Fibroblast of pulmonary artery (primary cell): ENCODE data around the gene TPSB2.

Source experiments
- DNase-seq: peaks from one replicate; pipeline ENCODE4 v3.0.0-alpha.2; 2010; ENCODE audit warnings: low read depth
- H3K4me3 ChIP-seq: replicated peaks from 2 replicates; pipeline ENCODE4 v1.5.1; 2011; ENCODE audit warnings: low read depth, mild to moderate bottlenecking, control low read depth, low read length, moderate library complexity
- TF ChIP-seq, protein P1 (sequence below): IDR thresholded peaks from 2 replicates; pipeline ENCODE4 v1.5.1; 2011; ENCODE audit warnings: mild to moderate bottlenecking, control low read depth, low read length, inconsistent platforms; ENCODE audit errors: missing control alignments

TPSB2 gene

DNA sequence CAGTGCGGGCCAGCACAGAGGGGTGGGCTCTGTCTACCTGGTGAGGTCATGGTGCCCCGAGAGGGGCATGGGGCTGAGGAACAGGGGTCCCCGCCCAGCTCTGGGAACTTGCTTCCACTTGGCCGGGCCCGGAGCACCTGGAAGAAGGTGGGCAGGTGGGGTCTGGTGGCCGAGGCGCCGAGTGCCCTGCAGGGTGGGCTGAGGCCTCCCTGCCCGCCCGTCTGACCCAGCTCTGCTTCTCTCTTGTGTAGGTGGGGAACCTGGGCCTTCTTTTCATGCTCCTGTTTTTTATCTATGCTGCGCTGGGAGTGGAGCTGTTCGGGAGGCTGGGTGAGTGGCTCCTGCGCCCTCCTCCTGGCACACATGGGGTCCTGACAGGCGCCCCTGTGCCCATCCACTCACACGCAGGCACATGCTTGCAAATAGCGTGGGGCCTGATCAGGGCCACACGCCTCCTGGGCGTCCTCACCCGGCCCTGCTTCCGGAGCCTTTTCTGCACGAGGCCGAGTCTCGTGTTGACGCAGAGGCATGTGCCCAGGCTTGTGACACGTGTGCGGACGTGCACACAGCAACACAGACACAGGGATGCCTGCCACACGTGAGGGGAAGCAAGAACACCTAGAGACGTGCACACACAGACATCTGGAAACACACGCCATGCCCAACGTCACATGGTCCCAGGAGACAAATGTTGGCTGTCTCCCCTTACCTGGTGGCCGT, 13.1 kb downstream of the TPSB2 start:
- TF ChIP-seq, protein P1, sequence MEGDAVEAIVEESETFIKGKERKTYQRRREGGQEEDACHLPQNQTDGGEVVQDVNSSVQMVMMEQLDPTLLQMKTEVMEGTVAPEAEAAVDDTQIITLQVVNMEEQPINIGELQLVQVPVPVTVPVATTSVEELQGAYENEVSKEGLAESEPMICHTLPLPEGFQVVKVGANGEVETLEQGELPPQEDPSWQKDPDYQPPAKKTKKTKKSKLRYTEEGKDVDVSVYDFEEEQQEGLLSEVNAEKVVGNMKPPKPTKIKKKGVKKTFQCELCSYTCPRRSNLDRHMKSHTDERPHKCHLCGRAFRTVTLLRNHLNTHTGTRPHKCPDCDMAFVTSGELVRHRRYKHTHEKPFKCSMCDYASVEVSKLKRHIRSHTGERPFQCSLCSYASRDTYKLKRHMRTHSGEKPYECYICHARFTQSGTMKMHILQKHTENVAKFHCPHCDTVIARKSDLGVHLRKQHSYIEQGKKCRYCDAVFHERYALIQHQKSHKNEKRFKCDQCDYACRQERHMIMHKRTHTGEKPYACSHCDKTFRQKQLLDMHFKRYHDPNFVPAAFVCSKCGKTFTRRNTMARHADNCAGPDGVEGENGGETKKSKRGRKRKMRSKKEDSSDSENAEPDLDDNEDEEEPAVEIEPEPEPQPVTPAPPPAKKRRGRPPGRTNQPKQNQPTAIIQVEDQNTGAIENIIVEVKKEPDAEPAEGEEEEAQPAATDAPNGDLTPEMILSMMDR, result no peak
- no peak for DNase-seq
- H3K4me3 ChIP-seq, result no peak overlapping the region

DNA sequence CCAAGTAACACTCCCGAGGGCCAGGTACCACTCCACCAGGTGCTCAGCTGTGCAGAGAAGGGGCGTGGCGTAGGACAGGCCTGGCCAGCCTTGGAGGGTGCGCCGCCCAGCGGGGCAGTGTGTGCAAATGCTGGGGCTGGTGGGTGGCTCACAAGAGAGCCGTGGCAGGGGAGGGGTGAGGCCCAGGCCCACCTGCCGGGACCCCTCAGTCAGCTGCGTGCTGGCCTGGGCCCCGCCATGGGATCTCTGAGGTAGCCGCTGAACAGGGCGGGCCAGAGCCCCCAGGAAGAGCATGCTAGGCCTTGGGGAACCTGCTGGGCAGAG, 13.7 kb downstream of the TPSB2 start:
- H3K4me3 ChIP-seq, result no peak overlapping the region
- TF ChIP-seq, protein P1, result no peak
- DNase-seq, result no peak

DNA sequence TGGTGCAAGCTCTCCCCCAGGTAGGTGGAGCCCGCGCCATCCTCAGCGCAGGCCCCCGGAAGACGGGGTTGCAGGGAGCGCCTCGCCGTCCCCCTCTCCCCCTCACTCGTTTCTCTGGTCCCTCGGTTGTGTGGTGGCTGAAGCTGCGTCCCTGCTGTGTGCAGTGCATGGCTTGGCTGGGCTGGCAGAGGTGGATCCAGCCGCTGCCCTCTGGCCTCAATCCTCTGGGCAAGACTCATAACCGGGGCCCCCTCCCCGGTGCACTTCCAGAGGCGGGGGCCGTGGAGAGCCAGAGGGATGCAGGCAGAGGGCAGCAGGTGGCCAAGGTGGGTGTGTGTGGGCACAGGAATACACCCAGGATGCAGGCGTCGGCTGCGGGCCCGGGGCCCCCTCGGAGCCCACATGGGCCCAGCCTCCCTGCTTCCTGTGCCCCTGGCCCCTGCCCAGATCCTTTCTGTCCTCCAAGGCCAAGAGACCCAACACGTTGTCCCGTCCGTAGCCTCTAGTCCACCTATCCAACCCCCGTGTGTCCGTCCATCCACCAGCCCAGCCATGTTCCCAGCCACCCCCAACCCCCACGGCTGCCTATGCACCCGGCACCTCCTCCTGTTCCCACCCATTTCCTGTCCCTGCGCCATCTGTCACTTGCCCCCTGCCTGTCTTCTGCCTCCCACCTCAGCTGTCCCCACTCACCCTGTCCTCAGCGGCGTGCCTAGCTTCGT, 14.2 kb downstream of the TPSB2 start:
- TF ChIP-seq, protein P1, result no peak
- no peak for DNase-seq
- no peak overlapping the region for H3K4me3 ChIP-seq

DNA sequence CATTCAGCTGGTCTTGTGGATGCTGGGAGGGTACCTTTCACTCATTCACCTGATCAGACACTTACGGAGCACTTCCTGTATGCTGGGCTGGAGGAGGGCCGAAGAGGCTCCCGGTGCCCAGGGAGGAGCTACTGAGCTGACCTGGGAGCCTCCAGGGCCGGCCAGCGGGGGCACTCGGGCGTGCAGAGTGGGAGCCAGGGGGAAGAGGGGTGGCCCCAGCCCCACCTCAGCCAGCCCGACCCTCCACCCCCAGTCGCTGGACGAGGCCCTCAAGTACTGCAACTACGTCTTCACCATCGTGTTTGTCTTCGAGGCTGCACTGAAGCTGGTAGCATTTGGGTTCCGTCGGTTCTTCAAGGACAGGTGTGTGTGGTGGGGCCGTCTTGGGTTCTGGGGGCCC, 15.3 kb downstream of the TPSB2 start:
- no peak for DNase-seq
- TF ChIP-seq, protein P1, result no peak
- no peak overlapping the region for H3K4me3 ChIP-seq

DNA sequence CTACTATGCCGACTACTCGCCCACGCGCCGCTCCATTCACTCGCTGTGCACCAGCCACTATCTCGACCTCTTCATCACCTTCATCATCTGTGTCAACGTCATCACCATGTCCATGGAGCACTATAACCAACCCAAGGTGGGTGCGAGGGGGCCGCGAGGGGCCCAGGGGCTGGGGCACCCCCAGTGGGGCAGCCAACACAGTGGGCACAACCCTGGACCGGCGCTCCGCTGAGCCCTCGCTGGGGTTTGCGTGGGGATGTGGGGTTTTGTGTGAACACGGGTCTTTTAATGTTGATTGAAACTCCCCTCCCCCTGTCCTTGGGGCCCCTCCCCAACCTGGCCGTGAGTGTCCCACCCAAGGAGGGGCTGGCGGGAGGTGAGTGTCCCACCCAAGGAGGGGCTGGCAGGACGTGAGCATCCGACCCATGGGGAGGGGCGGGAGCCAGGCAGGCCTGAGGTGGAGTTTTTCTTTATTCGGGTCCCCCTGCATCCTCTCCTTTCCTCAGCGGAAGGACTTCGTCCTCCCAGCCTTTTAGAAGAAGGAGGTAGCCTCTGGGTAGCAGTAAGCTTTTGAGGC, 16.1 kb downstream of the TPSB2 start:
- TF ChIP-seq, protein P1, result no peak
- no peak overlapping the region for H3K4me3 ChIP-seq
- no peak for DNase-seq

DNA sequence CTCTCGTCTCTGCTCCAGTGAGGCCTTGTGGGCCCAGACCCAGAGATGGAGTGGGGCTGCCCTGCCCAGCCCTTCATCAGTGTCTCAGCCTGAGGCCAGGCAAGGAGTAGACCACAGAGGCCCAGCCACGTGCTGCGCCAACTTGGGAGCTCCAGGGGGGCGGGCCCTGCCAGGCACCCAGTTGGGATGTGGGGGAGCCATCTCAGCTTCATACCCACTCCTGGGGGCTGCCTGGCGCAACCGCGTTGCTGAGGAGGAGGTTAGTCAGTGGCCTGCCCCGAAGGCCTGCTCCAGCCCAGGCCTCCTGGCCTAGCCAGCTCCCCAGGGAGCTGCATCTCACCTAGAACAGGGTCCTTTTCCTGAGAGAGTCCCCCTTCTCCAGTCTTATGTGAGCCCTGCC, 16.8 kb downstream of the TPSB2 start:
- no peak for DNase-seq
- no peak overlapping the region for H3K4me3 ChIP-seq
- TF ChIP-seq, protein P1, result no peak
